Measurements from ENCODE around the gene ELAC1.
"Not testable (repeated sequence)": the region's sequence is repeated elsewhere in the genome, so short reads cannot be mapped to it uniquely, and the experiment has no call there.

Gene ELAC1

GRCh38 chr18:50972404-50972803 is 4.6 kb downstream of the ELAC1 start:
- DNase-seq (ENCODE audit: low spot score): not testable (repeated sequence)

- DNase-seq (ENCODE audit: low spot score): no peak
These were observed 5.7 kb downstream of the ELAC1 start for GRCh38 chr18:50973367-50974126.

GRCh38 chr18:50977037-50977760 is 9.4 kb downstream of the ELAC1 start:
- DNase-seq (ENCODE audit: low spot score): no peak

- DNase-seq (ENCODE audit: low spot score): no peak
These were observed 13.5 kb downstream of the ELAC1 start for GRCh38 chr18:50981381-50981780.

DNA sequence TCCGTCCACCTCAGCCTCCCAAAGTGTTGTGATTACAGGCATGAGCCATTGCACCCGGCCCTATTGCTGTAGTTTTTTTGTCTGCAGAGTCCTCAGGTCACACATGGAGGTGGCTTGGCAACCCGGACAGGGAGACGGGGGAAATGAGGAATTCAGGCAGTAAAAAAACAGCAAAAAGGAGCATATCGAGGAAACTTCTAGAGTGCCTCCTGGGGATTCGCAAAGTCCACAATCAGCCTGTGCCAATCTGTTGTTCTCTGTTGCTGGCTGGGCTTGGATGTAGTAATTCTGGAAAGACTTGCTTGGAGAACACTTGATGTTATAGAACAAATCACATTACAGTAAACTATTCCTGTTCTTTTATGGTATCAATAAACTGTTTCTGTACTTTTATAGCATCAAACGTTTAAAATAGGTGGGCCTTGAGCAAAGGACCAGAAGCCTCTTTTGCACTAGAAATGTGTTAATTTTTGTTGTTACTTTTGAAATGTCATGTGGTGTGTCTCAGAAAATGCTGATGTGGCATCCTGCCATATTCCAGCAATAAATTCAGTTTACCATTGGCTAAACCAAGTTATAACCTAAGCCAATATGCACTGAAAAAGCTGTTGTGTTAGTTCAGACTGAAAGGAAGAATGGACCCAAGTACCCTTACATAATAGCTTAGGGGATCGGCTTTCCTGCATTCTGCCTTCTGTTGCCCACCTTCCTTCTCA is 14.4 kb downstream of the ELAC1 start:
- no peak for DNase-seq (ENCODE audit: low spot score)

DNA sequence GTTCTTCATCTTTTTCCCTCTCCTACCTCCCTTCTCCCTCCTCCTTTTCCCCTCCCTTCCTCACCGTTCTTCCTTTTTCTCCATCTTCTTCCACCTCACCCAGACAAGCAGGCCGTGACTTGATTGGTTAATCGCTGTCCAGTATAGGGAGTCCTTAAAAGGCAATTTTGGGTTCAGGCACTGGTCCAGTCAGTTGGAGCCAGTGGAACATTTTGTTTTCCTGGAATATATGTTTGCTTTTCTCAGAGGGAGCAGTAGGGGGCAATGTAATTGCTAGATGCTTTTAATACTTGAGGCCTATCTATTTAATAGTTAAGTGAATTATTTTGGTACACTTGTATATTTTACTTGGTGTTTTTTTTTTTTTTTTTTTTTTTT is 15.0 kb downstream of the ELAC1 start:
- no peak for DNase-seq (ENCODE audit: low spot score)

DNA sequence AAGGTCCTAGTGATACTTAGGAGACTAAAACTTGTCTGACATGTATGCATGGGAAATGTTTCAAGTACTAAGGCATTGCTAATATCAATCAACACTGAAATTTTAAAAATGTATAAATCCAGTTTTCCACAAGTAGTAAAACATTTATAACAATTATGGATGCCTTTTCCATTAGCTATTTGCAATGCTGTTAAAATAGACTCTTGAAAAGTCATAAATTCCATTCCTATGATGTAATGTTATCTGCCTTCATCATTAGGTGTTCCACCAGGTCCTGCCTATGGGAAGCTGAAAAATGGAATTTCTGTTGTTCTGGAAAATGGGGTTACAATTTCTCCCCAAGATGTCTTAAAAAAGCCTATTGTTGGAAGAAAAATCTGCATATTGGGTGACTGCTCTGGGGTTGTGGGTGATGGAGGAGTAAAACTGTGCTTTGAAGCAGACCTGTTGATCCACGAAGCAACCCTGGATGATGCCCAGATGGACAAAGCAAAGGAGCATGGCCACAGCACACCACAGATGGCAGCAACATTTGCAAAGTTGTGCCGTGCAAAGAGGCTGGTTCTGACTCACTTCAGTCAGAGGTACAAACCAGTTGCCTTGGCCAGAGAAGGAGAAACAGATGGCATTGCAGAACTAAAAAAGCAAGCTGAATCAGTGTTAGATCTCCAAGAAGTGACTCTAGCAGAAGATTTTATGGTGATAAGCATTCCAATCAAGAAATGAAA is 18.7 kb downstream of the ELAC1 start:
- no peak for DNase-seq (ENCODE audit: low spot score)

GRCh38 chr18:50987261-50987660 is 19.4 kb downstream of the ELAC1 start:
- no peak for DNase-seq (ENCODE audit: low spot score)

DNA sequence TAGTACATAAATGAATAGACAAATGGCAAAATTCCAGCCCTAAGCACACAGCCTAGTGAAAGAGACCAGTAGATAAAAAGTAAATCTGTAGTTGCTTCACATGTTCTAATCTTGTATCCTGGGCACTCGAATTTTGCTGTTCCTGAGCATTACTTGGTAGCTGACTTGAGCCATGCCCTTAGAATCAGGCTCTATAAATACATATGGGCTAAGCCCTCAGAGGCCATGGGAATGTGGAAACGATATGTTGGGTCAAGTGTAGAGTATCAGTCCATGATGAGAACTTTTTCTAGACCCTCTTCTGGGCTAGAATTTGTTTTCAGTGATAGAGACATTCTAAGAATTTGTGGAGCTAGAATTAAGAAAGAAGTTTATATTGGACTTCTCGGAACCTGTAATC is 21.9 kb downstream of the ELAC1 start:
- DNase-seq (ENCODE audit: low spot score): no peak

- no peak for DNase-seq (ENCODE audit: low spot score)
These were observed 24.5 kb downstream of the ELAC1 start for GRCh38 chr18:50992351-50992762.

GRCh38 chr18:50994031-50994430 is 26.2 kb downstream of the ELAC1 start:
- DNase-seq (ENCODE audit: low spot score): no peak

DNA sequence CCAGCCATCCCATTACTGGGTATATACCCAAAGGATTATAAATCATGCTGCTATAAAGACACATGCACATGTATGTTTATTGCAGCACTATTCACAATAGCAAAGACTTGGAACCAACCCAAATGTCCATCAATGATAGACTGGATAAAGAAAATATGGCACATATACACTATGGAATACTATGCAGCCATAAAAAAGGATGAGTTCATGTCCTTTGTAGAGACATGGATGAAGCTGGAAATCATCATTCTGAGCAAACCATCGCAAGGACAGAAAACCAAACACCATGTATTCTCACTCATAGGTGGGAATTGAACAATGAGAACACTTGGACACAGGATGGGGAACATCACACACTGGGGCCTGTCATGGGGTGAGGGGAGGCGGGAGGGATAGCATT is 35.3 kb downstream of the ELAC1 start:
- not testable (repeated sequence) for DNase-seq (ENCODE audit: low spot score)

DNA sequence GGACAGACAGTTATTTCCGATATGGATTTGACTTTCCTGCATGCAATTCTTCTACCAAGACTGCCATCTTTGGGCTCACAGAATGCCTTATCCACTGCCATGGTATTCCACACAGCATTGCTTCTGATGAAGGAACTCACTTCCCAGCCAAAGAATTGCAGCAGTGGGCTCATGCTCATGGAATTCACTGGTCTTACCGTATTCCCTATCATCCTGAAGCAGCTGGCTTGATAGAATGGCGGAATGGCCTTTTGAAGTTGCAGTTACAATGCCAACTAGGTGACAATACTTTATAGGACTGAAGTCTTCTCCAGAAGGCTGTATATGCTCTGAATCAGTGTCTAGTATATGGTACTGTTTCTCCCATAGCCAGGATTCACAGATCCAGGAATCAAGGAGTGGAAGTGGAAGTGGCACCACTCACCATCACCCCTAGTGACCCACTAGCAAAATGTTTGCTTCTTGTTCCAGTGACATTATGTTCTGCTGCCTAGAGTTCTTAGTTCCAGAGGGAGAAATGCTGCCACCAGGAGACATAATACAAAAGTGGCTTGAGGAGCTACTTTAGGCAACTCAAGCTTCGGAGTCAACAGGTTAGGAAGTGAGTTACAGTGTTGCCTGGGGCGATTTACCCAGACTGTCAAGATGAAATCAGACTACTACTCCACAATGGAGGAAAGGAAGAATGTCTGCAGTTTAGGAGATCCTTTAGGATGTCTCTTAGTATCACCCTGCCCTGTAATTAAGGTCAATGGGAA is 38.4 kb downstream of the ELAC1 start:
- DNase-seq (ENCODE audit: low spot score): no peak

DNA sequence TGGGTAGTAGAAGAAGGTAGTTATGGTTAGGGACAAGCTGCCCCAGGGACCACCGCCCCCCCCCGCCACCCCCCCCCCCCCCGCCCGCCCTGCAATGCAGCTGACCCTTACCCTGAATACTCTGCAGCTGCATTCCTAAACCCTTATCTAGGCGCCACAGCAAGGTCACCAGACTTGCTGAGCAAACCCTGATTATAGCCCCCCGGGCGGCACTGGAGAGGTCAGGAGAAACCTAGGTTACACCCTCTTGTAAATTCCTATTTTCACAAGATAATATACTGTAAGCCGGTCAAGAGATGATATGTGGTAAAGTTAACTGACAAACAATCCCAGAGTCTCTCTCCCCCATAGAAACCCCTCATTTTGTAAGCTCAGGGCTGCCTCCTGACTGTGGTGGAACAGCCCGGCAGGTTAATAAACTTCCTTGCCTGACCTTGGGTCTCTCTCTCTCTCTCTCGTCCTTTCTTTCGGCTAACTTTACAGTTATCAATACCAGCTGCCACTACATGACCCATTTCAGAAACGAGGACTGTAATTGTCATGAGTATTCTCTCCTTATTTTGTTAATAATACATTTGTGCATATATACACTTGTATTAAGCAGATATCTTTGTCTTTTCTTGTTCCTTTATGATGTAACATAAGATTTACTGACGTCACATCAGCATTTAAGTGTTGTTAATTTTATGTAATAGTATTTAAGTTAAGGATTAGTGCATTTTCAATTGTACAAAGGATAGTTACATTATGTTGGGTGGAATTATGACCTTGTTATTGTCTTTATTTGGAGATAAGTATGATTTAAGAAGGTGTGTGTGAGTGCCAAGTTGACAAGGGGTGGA is 39.3 kb downstream of the ELAC1 start:
- DNase-seq (ENCODE audit: low spot score): no peak

GRCh38 chr18:51007790-51008139 is 39.9 kb downstream of the ELAC1 start:
- DNase-seq (ENCODE audit: low spot score): no peak

DNA sequence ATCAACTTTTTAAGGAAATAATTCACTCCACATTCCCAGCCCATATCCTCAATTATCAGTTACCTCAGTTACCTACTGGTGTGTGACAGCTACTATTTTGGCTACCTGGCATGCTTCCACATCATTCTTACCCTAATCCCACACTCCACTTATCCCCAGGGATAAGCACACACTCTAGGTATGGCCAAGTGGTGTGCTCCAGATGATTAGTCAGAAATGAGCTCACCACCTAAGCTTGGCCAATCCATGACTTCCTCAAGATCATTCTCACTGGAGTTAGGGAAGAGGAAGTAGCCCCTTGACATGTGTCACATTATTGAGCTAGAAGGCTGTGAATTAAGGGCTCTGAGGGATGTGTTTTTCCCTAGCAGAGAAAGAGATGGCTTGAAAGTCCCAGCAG is 41.2 kb downstream of the ELAC1 start:
- no peak for DNase-seq (ENCODE audit: low spot score)

- DNase-seq (ENCODE audit: low spot score): no peak
These were observed 42.4 kb downstream of the ELAC1 start for GRCh38 chr18:51010218-51010617.

DNA sequence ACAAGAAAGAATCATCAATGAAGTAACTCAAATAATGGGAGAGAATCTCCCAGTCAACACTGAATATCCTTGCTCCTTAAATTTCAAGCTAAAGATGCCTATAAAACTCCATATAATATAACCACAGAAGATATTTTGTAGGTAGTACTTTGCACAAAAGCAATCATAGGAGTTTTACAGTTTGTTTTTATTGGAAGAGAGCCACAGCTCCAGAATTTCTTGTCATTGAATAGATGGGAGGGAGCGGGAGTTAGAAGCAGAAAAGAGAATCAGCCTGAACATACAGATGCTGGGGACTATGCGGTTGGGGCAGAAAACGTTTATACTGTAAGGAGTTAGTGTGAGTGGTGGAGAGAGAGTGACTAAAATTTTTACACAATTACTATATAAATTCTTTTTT is 43.9 kb downstream of the ELAC1 start:
- no peak for DNase-seq (ENCODE audit: low spot score)

DNA sequence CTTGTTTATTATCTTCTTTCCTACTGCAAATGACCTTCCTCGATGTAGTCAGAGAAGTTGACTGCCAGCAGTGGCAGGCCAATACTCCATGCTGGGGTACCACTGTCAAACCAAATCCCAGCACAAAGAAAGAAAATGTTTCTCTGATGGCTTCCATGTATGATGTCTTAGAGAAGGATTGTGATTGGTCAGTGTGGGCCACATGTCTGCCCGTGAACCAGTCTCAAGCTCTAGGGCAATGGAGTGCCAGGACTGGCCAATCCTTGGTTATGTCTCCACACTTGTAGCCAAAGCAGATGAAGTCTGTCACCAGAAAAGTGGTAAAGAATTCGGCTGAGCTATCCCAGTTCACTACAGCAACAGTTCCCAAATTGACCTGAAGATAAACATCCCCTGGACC is 44.6 kb downstream of the ELAC1 start:
- no peak for DNase-seq (ENCODE audit: low spot score)

DNA sequence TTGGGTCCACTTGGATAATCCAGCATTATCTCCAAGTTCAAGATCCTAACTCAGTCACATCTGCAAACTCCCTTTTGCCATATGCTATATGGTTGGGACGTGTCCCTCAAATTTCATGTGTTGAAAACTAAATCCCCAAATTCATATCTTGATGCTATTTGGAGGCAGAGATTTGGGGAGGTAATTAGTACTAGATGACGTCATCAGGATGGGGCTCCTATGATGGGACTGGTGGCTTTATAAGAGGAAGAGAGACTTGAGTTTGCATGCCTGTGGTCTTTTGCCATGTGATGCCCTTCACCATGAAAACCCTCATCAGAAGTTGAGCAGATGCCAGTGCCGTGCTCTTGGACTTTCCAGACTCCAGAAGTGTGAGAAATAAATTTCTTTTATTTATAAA is 45.4 kb downstream of the ELAC1 start:
- DNase-seq (ENCODE audit: low spot score): no peak

Measured in germinal center (tissue), 1 donor.